Lung (tissue), 12 donors: Measurements from ENCODE around the gene STT3B. TPM values are rescaled to one million over a fixed set of nuclear protein-coding genes. Genes with fewer than 3 reads are reported as not detected.

Experiments used
- ATAC-seq: fragments of 200-7000 bp; cut with Tn5 transposase; one replicate; pipeline ENCODE4 v1.9.1; 2020; ENCODE audit warnings: moderate number of reproducible peaks; ENCODE audit not compliant: insufficient read depth, low FRiP score
- DNase-seq, 3 donors: peaks; one replicate each; pipeline ENCODE4 v3.0.0-alpha.2; 2013 to 2017
- H3K27ac ChIP-seq, 2 donors: one replicate each; pipeline ENCODE4 v1.5.1; 2013; ENCODE audit warnings: mild to moderate bottlenecking in 2 of 2, moderate library complexity in 2 of 2, control low read depth in 1 of 2, inconsistent platforms in 1 of 2, low read depth in 1 of 2, low read length in 1 of 2
- H3K27me3 ChIP-seq, 3 donors: one replicate each; pipeline ENCODE4 v1.5.1; 2013; ENCODE audit warnings: low read length in 2 of 3; ENCODE audit not compliant: control insufficient read depth in 3 of 3, insufficient read depth in 3 of 3
- H3K36me3 ChIP-seq, 4 donors: one replicate each; pipeline ENCODE4 v1.5.1; 2013; ENCODE audit warnings: low read length in 4 of 4, mild to moderate bottlenecking in 1 of 4, moderate library complexity in 1 of 4; ENCODE audit not compliant: control insufficient read depth in 4 of 4, insufficient read depth in 4 of 4
- H3K4me1 ChIP-seq, 5 donors: one replicate each; pipeline ENCODE4 v1.5.1; 2013; ENCODE audit warnings: low read length in 5 of 5, mild to moderate bottlenecking in 2 of 5, moderate library complexity in 1 of 5; ENCODE audit not compliant: control insufficient read depth in 5 of 5, insufficient read depth in 5 of 5
- H3K4me3 ChIP-seq: one replicate; pipeline ENCODE4 v1.5.1; 2013; ENCODE audit warnings: mild to moderate bottlenecking, control low read depth, moderate library complexity
- H3K9ac ChIP-seq, 2 donors: one replicate each; pipeline ENCODE4 v1.5.1; 2013; ENCODE audit warnings: low read length in 2 of 2, control low read depth in 1 of 2; ENCODE audit not compliant: insufficient read depth in 1 of 2
- H3K9me3 ChIP-seq, 4 donors: one replicate each; pipeline ENCODE4 v1.5.1; 2013; ENCODE audit warnings: low read length in 3 of 4, mild to moderate bottlenecking in 1 of 4, moderate library complexity in 1 of 4; ENCODE audit not compliant: control insufficient read depth in 4 of 4, insufficient read depth in 3 of 4
- WGBS, 2 donors: extraction: QIAGEN DNeasy Blood & Tissue Kit; methylation state at CpG; one replicate each; pipeline ENCODE4 v1.1.7; 2013; 5-methylcytosine and 5-hydroxymethylcytosine counted together
- polyA plus RNA-seq, 2 donors: library from polyadenylated mRNA; stranded (reverse); fragments of 200-250 nt; gene quantifications; one replicate each; pipeline ENCODE4 v1.2.1, GENCODE V29; 2013
- total RNA-seq, 2 donors: library from RNA; depleted of rRNA in 1 of 2; stranded (reverse); fragments of >200 nt in 1 of 2; gene quantifications; one replicate each; pipeline ENCODE4 v1.2.1, GENCODE V29; 2014 to 2021
- TF ChIP-seq, protein P1 (sequence below): IDR thresholded peaks from 2 replicates; pipeline ENCODE4 v1.5.1; 2012; ENCODE audit warnings: mild to moderate bottlenecking; ENCODE audit errors: control extremely low read depth, extremely low read depth
- donor health status: control.
- donor health status: control.
- donor health status: Bipolar disorder and iron deficiency.
- donor health status: healthy.
- donor health status: DM: yes; HTN: yes; CAD: no.

The STT3B gene
- total and polyA plus RNA-seq, 4 donors = 39.3 to 217 (median 85.5) TPM

DNA sequence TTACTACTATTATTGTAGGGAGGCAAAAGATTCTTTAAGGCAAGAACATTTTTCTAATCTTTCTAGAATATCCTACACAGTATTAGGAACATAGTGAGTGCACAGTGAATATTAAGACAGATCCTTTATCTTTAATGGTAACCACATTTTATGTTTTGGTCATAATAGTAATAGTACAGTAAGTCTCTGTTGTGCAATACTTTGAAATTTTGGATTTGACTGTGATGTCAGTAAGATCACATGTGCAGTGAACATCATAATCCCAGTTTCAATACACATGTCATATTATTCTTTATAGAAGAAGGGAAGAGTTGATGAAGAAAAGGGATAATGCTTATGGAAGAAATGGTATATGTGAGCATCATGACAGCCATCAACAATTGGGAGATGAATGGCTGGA is 10.7 kb downstream of the STT3B start:
- peaks cover 0 to 18% (median 6%) of the 10 kb centered on the region in 5 donors for H3K4me1 ChIP-seq
- H3K9ac ChIP-seq = no peak overlapping the region
- no peaks in the 10 kb centered on the region for H3K9me3 ChIP-seq
- DNase-seq = no peak
- TF ChIP-seq, protein P1, sequence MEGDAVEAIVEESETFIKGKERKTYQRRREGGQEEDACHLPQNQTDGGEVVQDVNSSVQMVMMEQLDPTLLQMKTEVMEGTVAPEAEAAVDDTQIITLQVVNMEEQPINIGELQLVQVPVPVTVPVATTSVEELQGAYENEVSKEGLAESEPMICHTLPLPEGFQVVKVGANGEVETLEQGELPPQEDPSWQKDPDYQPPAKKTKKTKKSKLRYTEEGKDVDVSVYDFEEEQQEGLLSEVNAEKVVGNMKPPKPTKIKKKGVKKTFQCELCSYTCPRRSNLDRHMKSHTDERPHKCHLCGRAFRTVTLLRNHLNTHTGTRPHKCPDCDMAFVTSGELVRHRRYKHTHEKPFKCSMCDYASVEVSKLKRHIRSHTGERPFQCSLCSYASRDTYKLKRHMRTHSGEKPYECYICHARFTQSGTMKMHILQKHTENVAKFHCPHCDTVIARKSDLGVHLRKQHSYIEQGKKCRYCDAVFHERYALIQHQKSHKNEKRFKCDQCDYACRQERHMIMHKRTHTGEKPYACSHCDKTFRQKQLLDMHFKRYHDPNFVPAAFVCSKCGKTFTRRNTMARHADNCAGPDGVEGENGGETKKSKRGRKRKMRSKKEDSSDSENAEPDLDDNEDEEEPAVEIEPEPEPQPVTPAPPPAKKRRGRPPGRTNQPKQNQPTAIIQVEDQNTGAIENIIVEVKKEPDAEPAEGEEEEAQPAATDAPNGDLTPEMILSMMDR = no peak
- H3K27me3 ChIP-seq = no peaks in the 10 kb centered on the region
- no peak overlapping the region for H3K4me3 ChIP-seq
- H3K27ac ChIP-seq = no peak overlapping the region
- ATAC-seq = no peak
- no peaks in the 10 kb centered on the region for H3K36me3 ChIP-seq

DNA sequence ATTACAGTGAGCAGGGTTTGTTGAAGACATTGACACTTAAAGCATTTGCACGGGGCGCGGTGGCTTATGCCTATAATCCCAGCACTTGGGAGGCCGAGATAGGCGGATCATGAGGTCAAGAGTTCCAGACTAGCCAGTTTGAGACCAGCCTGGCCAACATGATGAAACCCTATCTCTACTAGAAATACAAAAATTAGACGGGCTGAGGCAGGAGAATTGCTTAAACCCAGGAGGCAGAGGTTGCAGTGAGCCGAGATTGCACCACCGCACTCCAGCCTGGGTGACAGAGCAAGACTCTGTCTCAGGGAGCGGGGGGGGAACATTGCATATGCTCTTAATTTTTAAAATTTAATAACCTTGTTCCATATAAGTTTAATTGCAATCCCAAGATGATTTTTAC is 11.9 kb downstream of the STT3B start:
- H3K4me1 ChIP-seq = peaks cover 0 to 14% (median 6%) of the 10 kb centered on the region in 5 donors

DNA sequence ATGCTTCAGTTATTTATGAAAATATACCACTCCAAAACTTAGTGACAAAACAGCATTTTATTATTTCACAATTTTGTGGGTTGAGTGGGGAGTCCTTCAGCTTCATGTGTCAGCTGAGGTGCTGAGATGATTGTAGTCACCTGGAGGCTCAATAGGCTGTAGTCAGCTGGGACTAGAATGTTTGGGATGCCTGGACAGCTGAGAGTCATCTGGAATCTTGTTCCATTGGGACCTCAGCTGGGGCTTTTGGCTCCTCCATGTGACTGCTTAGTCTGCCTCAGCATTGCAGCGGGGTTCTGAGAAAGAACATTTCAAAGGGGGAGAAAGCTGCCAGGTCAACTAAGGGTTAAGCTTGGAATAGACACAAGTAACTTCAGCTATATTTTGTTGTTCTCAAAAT is 13.4 kb downstream of the STT3B start:
- H3K9ac ChIP-seq = no peak overlapping the region
- H3K9me3 ChIP-seq = no peaks in the 10 kb centered on the region
- no peaks in the 10 kb centered on the region for H3K36me3 ChIP-seq
- TF ChIP-seq, protein P1 = no peak
- H3K4me1 ChIP-seq = peaks cover 0 to 18% (median 7%) of the 10 kb centered on the region in 5 donors
- H3K27ac ChIP-seq = no peak overlapping the region
- WGBS, 2 donors = 75 to 80% methylated on average over 1 of the region's 1 CpG
- no peak overlapping the region for H3K4me3 ChIP-seq
- ATAC-seq (no peak), DNase-seq (peak; percentile 29 to 57 (median 47))
- H3K27me3 ChIP-seq = no peaks in the 10 kb centered on the region

More for the DNA sequence above, 11.9 kb downstream of the STT3B start:
- ATAC-seq (peak; percentile 32), DNase-seq (no peak)
- Histone ChIP-seq H3K36me3 (no peaks in the 10 kb centered on the region), H3K27me3 (no peaks in the 10 kb centered on the region), H3K9ac (no peak overlapping the region), H3K9me3 (no peaks in the 10 kb centered on the region), H3K4me3 (no peak overlapping the region), H3K27ac (peak overlapping the region; percentile 9 to 33)
- TF ChIP-seq, protein P1 = no peak
- WGBS, 2 donors = 40 to 44% methylated on average over 9 of the region's 9 CpGs

DNA sequence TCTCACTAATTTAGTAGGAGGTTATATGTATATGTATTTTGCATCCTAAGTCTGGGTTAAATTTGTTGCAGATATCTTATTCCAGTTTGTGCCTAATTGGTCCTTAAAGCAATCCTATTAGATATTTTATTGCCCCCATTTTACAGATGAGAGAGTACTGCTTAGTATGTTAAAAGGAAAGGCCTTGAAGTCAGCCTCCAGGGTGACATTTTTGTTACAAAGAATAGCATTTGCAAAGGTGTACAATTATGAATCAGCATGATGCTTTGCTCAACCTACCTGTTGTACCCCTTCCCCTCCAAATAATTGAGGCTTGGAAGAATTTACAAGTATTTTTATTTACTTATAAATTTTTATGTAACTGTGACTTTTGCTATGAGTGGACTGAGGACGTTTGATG is 14.0 kb downstream of the STT3B start:
- TF ChIP-seq, protein P1 = no peak
- ATAC-seq = no peak
- H3K4me1 ChIP-seq = peaks cover 0 to 19% (median 7%) of the 10 kb centered on the region in 5 donors
- no peak for DNase-seq
- H3K27ac ChIP-seq = no peak overlapping the region
- no peak overlapping the region for H3K9ac ChIP-seq
- H3K36me3 ChIP-seq = no peaks in the 10 kb centered on the region
- H3K9me3 ChIP-seq = no peaks in the 10 kb centered on the region
- no peaks in the 10 kb centered on the region for H3K27me3 ChIP-seq
- 57 to 75% methylated on average over 1 of the region's 1 CpG for WGBS, 2 donors
- H3K4me3 ChIP-seq = no peak overlapping the region
